ENCODE measurements around the gene ELK4.

ELK4 gene

GRCh38 chr1:205656236-205656635, 24.4 kb upstream of the ELK4 start:
- H3K27ac ChIP-seq: no peak overlapping the region
- no peaks in the 10 kb centered on the region for H3K9me3 ChIP-seq
- peaks cover 14% of the 10 kb centered on the region for H3K27me3 ChIP-seq
- H3K36me3 ChIP-seq: no peaks in the 10 kb centered on the region
- no peaks in the 10 kb centered on the region for H3K4me1 ChIP-seq (ENCODE audit: control insufficient read depth in 1 of 2, insufficient read depth in 1 of 2, low read depth in 1 of 2, low read length in 1 of 2)
- TF ChIP-seq CTCF (IDR thresholded peaks at IDR 0.05): no peak
- no peak overlapping the region for H3K4me3 ChIP-seq (ENCODE audit: low read depth in 1 of 2, low read length in 1 of 2)

GRCh38 chr1:205652984-205653383, 21.2 kb upstream of the ELK4 start:
- no peak for TF ChIP-seq CTCF (IDR thresholded peaks at IDR 0.05)

GRCh38 chr1:205650241-205650640, 18.4 kb upstream of the ELK4 start:
- H3K9me3 ChIP-seq: no peaks in the 10 kb centered on the region
- no peaks in the 10 kb centered on the region for H3K36me3 ChIP-seq
- H3K4me1 ChIP-seq (ENCODE audit: control insufficient read depth in 1 of 2, insufficient read depth in 1 of 2, low read depth in 1 of 2, low read length in 1 of 2): no peaks in the 10 kb centered on the region
- no peak for TF ChIP-seq CTCF (IDR thresholded peaks at IDR 0.05)
- H3K4me3 ChIP-seq (ENCODE audit: low read depth in 1 of 2, low read length in 1 of 2): no peak overlapping the region
- H3K27me3 ChIP-seq: no peaks in the 10 kb centered on the region
- no peak overlapping the region for H3K27ac ChIP-seq

More at GRCh38 chr1:205652984-205653383, 21.2 kb upstream of the ELK4 start:
- Histone ChIP-seq H3K27ac (no peak overlapping the region), H3K9me3 (no peaks in the 10 kb centered on the region), H3K4me1 (ENCODE audit: control insufficient read depth in 1 of 2, insufficient read depth in 1 of 2, low read depth in 1 of 2, low read length in 1 of 2) (no peaks in the 10 kb centered on the region), H3K27me3 (no peaks in the 10 kb centered on the region), H3K4me3 (ENCODE audit: low read depth in 1 of 2, low read length in 1 of 2) (no peak overlapping the region), H3K36me3 (no peaks in the 10 kb centered on the region)

- Histone ChIP-seq H3K36me3 (no peaks in the 10 kb centered on the region), H3K27ac (no peak overlapping the region), H3K4me1 (ENCODE audit: control insufficient read depth in 1 of 2, insufficient read depth in 1 of 2, low read depth in 1 of 2, low read length in 1 of 2) (no peaks in the 10 kb centered on the region), H3K27me3 (no peaks in the 10 kb centered on the region), H3K9me3 (no peaks in the 10 kb centered on the region), H3K4me3 (ENCODE audit: low read depth in 1 of 2, low read length in 1 of 2) (no peak overlapping the region)
- no peak for TF ChIP-seq CTCF (IDR thresholded peaks at IDR 0.05)
These were observed 13.7 kb upstream of the ELK4 start for GRCh38 chr1:205645519-205645918.

DNA sequence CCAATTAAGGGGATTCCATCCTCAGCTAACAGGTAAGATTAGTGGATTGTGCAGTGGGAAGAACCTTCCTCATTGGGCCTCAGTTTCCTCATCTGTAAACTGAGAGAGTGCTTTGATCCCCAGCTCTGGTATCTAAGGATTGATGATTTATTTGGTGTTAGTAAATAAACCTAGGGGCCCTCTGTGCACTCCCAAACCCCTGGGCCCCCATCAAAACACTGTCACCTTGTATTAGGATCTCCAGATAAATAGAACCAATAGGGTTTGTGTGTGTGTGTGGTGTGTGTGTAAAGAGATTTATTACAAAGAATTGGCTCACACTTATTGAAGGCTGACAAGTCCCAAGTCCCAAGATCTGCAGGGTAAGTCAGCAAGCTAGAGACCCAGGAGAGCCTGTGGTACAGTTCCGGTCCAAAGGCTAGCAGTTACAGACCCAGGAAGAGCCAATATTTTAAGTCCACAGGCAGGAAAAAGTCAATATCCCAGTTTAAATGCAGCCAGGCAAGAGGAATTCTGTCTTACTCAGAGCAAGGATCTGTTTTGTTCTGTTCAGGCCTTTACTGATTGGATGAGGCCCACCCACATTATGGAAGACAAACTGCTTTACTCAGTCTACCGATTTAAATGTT, 11.0 kb upstream of the ELK4 start:
- H3K4me3 ChIP-seq (ENCODE audit: low read depth in 1 of 2, low read length in 1 of 2): no peak overlapping the region
- H3K9me3 ChIP-seq: no peaks in the 10 kb centered on the region
- H3K36me3 ChIP-seq: no peaks in the 10 kb centered on the region
- no peak overlapping the region for H3K27ac ChIP-seq
- TF ChIP-seq CTCF (IDR thresholded peaks at IDR 0.05): no peak
- peaks cover 6% of the 10 kb centered on the region for H3K27me3 ChIP-seq
- no peaks in the 10 kb centered on the region for H3K4me1 ChIP-seq (ENCODE audit: control insufficient read depth in 1 of 2, insufficient read depth in 1 of 2, low read depth in 1 of 2, low read length in 1 of 2)

Measured in neutrophil (primary cell).